GM18520 (cell line): ENCODE results near the gene BAG3.

Experiments used
- ATAC-seq: cut with Tn5 transposase; IDR thresholded peaks from one replicate; pipeline ENCODE4 v1.9.1; 2021; ENCODE audit not compliant: unreplicated experiment

BAG3 gene

GRCh38 chr10:119665901-119666708, 14.9 kb downstream of the BAG3 start:
- ATAC-seq: no peak

DNA sequence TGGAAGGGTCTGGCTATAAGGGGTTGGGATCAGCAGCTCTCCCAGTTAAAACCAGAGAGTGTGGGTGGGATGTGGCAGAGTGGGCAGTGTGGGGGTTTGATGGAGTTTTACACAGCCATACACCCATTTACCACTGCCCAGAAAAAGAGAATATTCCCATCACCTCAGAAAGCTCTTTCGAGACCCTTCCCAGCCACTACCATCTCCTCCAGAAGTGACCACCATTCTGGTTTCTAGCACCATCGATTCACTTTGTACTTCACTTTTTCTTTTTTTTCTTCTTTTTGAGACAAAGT, 15.5 kb downstream of the BAG3 start:
- no peak for ATAC-seq

GRCh38 chr10:119667562-119668328, 16.6 kb downstream of the BAG3 start:
- ATAC-seq: no peak

DNA sequence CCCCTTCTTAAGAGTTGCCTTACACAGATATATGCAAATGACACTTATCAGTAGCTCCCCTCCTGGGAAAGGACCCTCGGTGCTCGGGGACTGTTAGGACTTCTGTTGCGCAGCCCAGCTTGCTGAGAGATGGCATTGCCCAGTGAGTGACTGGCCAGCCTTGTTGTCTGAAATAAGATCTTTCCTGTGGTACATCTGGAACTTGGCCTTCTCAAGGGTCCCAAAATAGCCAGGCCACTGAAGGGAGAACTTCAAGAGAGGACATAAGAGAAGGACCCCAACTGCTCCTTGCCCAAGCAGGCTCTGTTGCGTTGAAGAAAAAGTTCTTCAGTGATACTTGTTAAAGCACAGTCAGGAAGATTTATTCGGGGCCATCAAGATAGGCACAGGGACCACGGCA, 17.3 kb downstream of the BAG3 start:
- no peak for ATAC-seq

DNA sequence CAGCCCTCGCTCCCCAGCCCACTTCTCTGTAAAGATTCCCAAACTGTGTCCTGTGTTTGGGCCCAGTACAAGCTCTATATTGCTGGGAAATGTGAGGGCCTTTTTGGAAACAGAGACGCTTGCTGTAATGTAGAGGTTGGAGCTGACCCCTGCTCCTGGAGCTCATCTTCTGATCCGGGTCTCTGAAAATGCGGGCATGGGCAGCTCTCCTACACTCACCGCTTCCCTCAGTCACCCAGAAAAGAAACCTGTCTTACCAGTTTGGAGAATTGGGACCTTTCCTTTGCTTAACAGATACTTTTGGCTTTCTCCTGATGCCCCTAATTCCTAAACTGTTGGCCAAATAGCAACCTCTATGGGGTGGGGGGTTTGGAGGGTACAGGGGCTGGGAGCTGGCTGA, 18.2 kb downstream of the BAG3 start:
- ATAC-seq: no peak

GRCh38 chr10:119669975-119670640, 18.9 kb downstream of the BAG3 start:
- ATAC-seq: no peak

- ATAC-seq: no peak
These were observed 19.5 kb downstream of the BAG3 start for GRCh38 chr10:119670717-119671116.

DNA sequence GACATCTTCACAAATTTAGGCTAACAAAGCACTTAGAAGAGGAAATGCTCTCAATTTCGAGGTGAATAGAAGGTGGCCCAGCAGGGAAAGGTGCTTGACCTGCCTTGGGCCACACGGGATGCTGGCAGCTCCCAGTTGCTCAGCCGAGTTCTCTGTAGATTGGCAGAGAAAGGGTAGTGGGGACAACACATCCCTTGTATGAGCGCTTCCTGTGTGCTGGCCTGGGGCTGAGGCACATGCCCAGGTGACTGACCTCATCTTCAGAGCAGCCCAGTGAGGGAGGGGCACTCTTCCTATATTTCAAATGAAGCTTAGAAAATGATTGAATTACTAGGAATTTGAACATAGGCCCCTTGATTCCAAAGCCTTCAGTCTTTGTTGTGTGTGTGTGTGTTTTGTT, 20.2 kb downstream of the BAG3 start:
- no peak for ATAC-seq

DNA sequence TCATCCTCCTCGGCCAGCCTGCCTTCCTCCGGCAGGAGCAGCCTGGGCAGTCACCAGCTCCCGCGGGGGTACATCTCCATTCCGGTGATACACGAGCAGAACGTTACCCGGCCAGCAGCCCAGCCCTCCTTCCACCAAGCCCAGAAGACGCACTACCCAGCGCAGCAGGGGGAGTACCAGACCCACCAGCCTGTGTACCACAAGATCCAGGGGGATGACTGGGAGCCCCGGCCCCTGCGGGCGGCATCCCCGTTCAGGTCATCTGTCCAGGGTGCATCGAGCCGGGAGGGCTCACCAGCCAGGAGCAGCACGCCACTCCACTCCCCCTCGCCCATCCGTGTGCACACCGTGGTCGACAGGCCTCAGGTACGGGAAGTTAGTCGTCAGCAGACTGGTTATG, 21.1 kb downstream of the BAG3 start:
- ATAC-seq: no peak

- ATAC-seq: no peak
These were observed 22.1 kb downstream of the BAG3 start for GRCh38 chr10:119673271-119673670.

GRCh38 chr10:119675483-119676170, 24.4 kb downstream of the BAG3 start:
- no peak for ATAC-seq

DNA sequence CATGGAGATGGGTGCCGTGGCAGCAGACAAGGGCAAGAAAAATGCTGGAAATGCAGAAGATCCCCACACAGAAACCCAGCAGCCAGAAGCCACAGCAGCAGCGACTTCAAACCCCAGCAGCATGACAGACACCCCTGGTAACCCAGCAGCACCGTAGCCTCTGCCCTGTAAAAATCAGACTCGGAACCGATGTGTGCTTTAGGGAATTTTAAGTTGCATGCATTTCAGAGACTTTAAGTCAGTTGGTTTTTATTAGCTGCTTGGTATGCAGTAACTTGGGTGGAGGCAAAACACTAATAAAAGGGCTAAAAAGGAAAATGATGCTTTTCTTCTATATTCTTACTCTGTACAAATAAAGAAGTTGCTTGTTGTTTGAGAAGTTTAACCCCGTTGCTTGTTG, 25.9 kb downstream of the BAG3 start:
- ATAC-seq: no peak

DNA sequence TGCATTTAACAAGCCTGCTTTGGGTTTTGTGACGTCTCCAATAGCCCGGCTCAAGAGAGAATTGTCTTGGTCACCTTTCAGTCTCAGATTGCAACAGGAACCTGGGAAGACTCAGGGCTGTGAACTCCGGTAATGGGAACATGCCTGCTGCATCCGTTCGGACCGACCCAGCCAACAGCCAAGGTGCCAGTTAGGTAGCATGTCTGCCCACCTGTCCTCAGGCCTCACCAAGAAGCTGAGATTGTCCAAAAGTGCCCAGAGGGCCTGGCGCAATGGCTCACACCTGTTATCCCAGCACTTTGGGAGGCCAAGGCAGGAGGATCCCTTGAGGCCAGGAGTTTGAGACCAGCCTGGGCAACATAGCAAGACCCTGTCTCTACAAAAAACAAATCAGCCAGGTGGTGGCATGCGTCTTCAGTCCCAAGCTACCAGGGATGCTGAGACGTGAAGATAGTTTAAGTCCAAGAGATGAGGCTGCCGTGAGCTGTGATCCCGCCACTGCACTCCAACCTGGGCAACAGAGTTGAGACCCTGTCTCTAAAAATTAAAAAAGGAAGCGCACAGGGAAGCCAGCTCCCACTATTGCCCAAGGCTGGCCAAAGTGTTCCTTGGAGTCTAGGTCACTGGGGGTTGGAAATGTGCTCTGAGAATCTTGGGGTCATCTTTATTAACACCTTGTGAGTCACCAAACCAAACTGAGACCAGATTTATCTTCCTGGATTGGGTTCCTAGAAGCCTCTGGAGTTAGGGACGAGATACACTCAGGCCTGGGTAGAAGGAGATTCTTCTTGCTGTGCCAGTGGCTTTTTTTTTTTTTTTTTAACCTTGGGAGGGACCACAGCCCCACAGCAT, 26.9 kb downstream of the BAG3 start:
- no peak for ATAC-seq

- ATAC-seq: no peak
These were observed 28.3 kb downstream of the BAG3 start for GRCh38 chr10:119679480-119679829.

DNA sequence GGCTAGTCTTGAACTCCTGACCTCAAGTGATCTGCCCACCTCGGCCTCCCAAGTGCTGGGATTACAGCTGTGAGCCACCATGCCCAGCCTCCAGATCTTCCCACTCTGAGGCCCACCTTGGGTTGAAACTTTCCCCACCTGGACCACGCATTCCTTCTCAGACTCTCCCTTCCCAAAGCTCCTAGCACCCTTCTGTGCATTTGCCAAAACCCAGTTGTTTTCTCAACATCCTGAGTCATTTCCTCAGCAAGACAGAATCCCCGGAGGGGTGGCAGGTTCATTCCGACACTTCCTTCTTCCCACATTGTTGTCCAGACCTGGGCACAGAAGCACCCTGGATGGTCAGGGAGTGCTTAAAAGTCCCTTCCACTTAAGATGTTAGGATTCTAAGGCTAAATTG, 28.9 kb downstream of the BAG3 start:
- no peak for ATAC-seq

DNA sequence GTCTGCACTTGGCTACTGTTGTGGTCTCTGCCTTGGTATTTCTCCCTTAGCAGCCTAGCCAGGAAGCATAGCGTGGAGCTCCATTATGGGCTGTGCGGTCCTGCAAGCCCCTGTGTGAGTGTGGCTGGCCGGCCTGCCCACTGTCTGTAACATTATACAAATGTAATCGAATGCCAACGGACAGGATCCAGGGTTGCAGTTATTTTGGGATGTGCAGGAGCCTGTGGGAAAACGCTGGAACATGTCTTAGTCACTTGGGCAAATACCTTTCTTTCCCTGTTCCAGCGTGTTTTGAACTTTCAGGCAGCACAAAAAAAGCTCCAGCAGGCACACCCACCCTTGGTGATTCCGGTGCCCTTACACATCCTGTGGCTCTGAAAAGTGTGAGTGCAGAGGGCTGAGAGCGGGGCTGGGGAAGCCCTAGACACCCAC, 29.5 kb downstream of the BAG3 start:
- ATAC-seq: no peak

DNA sequence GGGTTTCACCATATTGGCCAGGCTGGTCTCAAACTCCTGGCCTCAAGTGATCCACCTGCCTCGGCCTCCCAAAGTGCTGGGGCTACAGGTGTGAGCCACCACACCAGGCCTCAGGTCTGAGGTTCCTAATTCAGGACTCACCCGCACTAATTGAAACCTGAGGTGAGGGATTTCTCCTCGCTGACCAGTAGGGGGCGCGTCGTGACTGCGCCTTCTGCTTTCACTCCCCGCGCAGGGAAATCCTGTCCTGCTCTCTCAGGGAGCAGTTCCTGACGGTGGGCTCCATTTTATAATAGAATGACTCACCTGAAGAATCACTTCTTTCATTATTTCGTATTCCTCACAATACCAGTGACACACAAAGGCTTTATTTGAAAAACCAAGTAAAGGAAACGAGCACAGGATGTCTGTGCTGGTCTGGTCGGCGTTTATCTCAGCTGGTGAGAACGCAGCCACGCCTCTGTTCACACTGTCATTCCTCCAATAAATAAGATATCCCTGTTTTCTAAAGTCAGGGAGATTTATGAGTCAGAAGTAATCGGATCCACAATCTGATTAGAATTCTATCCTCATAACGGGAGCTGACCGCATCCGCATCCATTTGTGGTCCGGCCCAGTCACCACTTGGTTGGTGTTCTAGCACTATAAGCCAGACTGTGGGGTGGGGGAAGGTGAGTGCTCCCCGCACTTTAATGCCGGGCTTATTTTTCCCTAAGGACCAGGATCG, 35.4 kb downstream of the BAG3 start:
- peak; percentile 80 for ATAC-seq

GRCh38 chr10:119687192-119688032, 36.2 kb downstream of the BAG3 start:
- ATAC-seq: no peak

DNA sequence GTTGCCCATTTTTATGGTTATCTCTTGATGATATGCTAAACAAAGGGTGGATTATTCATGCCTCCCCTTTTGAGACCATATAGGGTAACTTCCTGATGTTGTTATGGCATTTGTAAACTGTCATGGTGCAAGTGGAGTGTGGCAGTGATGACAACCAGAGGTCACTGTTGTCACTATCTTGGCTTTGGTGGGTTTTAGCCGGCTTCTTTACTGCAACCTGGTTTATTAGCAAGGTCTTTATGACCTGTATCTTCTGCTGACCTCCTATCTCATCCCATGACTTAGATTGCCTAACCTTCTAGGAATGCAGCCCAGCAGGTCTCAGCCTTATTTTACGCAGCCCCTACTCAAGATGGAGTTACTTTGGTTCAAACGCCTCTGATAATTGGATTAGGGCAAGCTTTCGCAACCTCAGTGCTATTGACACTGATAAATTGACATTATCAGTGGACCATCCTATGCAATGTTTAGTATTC, 36.9 kb downstream of the BAG3 start:
- no peak for ATAC-seq
